PFSK-1 (cell line): Measurements from ENCODE around the gene PSMA2.

Experiments
- POLR2AphosphoS5 ChIP-seq: IDR thresholded peaks from 2 replicates; pipeline ENCODE4 v1.6.1; 2012; ENCODE audit warnings: low read depth, mild to moderate bottlenecking, control low read depth, low read length, moderate library complexity
- SIN3A ChIP-seq: IDR thresholded peaks from 2 replicates; pipeline ENCODE4 v1.6.1; 2012; ENCODE audit warnings: mild to moderate bottlenecking, low read length, moderate library complexity, borderline replicate concordance; ENCODE audit not compliant: insufficient read depth
- TAF1 ChIP-seq: IDR thresholded peaks from 2 replicates; pipeline ENCODE4 v1.6.1; 2012; ENCODE audit warnings: low read length, control low read depth, borderline replicate concordance; ENCODE audit not compliant: insufficient read depth
- TF ChIP-seq, protein P1 (sequence below), 2 experiments: IDR thresholded peaks; 2 replicates each; pipeline versions ENCODE4 v1.6.1 to v1.8.0; 2011 to 2012; ENCODE audit warnings: low read depth in 2 of 2, low read length in 2 of 2, control low read depth in 1 of 2, inconsistent platforms in 1 of 2, mild to moderate bottlenecking in 1 of 2, moderate library complexity in 1 of 2; ENCODE audit not compliant: insufficient read depth in 1 of 2

DNA sequence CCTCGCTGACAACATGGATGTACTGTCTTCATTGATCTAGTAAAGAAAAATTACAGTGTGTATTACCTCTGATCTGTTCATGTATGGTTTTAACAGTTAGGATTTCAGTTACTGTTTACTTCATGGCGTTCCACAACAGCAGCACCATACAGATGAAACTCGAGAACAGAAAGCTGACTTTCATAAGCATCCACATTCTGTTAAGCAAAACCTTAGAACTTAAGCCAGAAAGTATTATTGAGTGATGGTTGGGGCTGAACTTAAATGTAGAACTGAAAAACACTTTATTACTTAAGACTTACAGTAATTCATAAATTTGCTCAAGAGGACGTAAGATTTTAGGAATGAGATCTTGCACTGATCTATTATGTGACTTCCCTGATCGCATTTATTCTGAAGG, 3.9 kb upstream of the PSMA2 start:
- TF ChIP-seq, protein P1, sequence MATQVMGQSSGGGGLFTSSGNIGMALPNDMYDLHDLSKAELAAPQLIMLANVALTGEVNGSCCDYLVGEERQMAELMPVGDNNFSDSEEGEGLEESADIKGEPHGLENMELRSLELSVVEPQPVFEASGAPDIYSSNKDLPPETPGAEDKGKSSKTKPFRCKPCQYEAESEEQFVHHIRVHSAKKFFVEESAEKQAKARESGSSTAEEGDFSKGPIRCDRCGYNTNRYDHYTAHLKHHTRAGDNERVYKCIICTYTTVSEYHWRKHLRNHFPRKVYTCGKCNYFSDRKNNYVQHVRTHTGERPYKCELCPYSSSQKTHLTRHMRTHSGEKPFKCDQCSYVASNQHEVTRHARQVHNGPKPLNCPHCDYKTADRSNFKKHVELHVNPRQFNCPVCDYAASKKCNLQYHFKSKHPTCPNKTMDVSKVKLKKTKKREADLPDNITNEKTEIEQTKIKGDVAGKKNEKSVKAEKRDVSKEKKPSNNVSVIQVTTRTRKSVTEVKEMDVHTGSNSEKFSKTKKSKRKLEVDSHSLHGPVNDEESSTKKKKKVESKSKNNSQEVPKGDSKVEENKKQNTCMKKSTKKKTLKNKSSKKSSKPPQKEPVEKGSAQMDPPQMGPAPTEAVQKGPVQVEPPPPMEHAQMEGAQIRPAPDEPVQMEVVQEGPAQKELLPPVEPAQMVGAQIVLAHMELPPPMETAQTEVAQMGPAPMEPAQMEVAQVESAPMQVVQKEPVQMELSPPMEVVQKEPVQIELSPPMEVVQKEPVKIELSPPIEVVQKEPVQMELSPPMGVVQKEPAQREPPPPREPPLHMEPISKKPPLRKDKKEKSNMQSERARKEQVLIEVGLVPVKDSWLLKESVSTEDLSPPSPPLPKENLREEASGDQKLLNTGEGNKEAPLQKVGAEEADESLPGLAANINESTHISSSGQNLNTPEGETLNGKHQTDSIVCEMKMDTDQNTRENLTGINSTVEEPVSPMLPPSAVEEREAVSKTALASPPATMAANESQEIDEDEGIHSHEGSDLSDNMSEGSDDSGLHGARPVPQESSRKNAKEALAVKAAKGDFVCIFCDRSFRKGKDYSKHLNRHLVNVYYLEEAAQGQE (IDR thresholded peaks at IDR 0.05; ENCODE audit: insufficient read depth in 1 of 2, low read depth in 2 of 2, low read length in 2 of 2), result no peak
- TF ChIP-seq TAF1, result no peak
- TF ChIP-seq SIN3A, result no peak
- TF ChIP-seq POLR2AphosphoS5, result no peak
